Right lobe of liver (tissue), 5 donors: Measurements from ENCODE around the gene KRTAP16-1. TPM values are rescaled to one million over a fixed set of nuclear protein-coding genes. Genes with fewer than 3 reads are reported as not detected.

Experiments used
- small RNA-seq, 2 experiments: library from RNA; depleted of rRNA; stranded (forward); fragments of <200 nt; gene quantifications; one replicate each; pipeline ENCODE3, GENCODE V24; 2016
- total RNA-seq, 6 experiments: library from RNA; depleted of rRNA in 2 of 6; stranded (reverse); fragments of >200 nt in 2 of 6; fragmentation: NEBNext Ultra II Directional in 3 of 6; extraction: Animal tissue kit (Norgen Biotek cat#: 25700) in 3 of 6; gene quantifications; one replicate each; pipeline versions ENCODE4 v1.1.0 to v1.2.4, GENCODE V29; 2016 to 2023
- donor health status: DM: no; HTN: no; CAD: no.
- donor health status: DM: no; HTN: no; CAD: no.
- donor health status: DM: no; HTN: yes; CAD: no.
- donor health status: DM: no; HTN: yes; CAD: no.

The KRTAP16-1 gene
- total RNA-seq, 6 experiments from 2014 or later: not detected

Small RNA genes within 50 kb of the gene (small RNA-seq; reads per million reads assigned to genes)
- 0 reads per million in 2 experiments for gene KRTAP9-10P

Other genes with a start within 250 kb of the KRTAP16-1 start
- gene KRTAP2-3, start 249.2 kb downstream of the KRTAP16-1 start, total RNA-seq: not detected
- not detected for gene KRTAP2-4, start 243.4 kb downstream of the KRTAP16-1 start, total RNA-seq
- gene KRTAP4-7, start 225.2 kb downstream of the KRTAP16-1 start, total RNA-seq: not detected
- gene KRTAP4-8, start 211.2 kb downstream of the KRTAP16-1 start, total RNA-seq: not detected
- not detected for gene KRTAP4-16, start 207.1 kb downstream of the KRTAP16-1 start, total RNA-seq
- not detected for gene KRTAP4-9, start 203.9 kb downstream of the KRTAP16-1 start, total RNA-seq
- not detected for gene KRTAP4-11, start 190.9 kb downstream of the KRTAP16-1 start, total RNA-seq
- gene KRTAP4-12, start 185.1 kb downstream of the KRTAP16-1 start, total RNA-seq: not detected
- not detected for gene KRTAP4-6, start 168.8 kb downstream of the KRTAP16-1 start, total RNA-seq
- not detected for gene KRTAP4-5, start 159.5 kb downstream of the KRTAP16-1 start, total RNA-seq
- gene KRTAP4-4, start 148.6 kb downstream of the KRTAP16-1 start, total RNA-seq: not detected
- not detected for gene KRTAP4-3, start 141.1 kb downstream of the KRTAP16-1 start, total RNA-seq
- not detected for gene KRTAP4-2, start 131.1 kb downstream of the KRTAP16-1 start, total RNA-seq
- gene KRTAP4-1, start 124.4 kb downstream of the KRTAP16-1 start, total RNA-seq: not detected
- not detected for gene KRTAP9-1, start 119.4 kb downstream of the KRTAP16-1 start, total RNA-seq
- gene KRTAP9-2, start 82.7 kb downstream of the KRTAP16-1 start, total RNA-seq: not detected
- not detected for gene KRTAP9-3, start 76.9 kb downstream of the KRTAP16-1 start, total RNA-seq
- gene KRTAP9-8, start 71.3 kb downstream of the KRTAP16-1 start, total RNA-seq: not detected
- not detected for gene KRTAP9-4, start 59.6 kb downstream of the KRTAP16-1 start, total RNA-seq
- not detected for gene KRTAP9-9, start 53.9 kb downstream of the KRTAP16-1 start, total RNA-seq
- not detected for gene KRTAP9-6, start 43.9 kb downstream of the KRTAP16-1 start, total RNA-seq
- gene KRTAP9-7, start 33.6 kb downstream of the KRTAP16-1 start, total RNA-seq: not detected
- not detected for gene KRTAP29-1, start 6.5 kb downstream of the KRTAP16-1 start, total RNA-seq
- not detected for gene KRTAP17-1, start 6.4 kb upstream of the KRTAP16-1 start, total RNA-seq
- not detected for gene KRT33A, start 41.5 kb upstream of the KRTAP16-1 start, total RNA-seq
- gene KRT33B, start 60.5 kb upstream of the KRTAP16-1 start, total RNA-seq: not detected
- gene KRT34, start 73.0 kb upstream of the KRTAP16-1 start, total RNA-seq: not detected
- gene KRT31, start 88.3 kb upstream of the KRTAP16-1 start, total RNA-seq: not detected
- not detected for gene KRT37, start 115.3 kb upstream of the KRTAP16-1 start, total RNA-seq
- not detected for gene KRT38, start 131.7 kb upstream of the KRTAP16-1 start, total RNA-seq
- not detected for gene KRT32, start 158.1 kb upstream of the KRTAP16-1 start, total RNA-seq
- gene KRT35, start 171.8 kb upstream of the KRTAP16-1 start, total RNA-seq: not detected
- not detected for gene KRT36, start 180.6 kb upstream of the KRTAP16-1 start, total RNA-seq
- 1 to 10 TPM in 1 of 6 experiments, not detected in 5; 1.6 TPM for gene KRT13, start 196.3 kb upstream of the KRTAP16-1 start, total RNA-seq
- gene KRT15, start 209.6 kb upstream of the KRTAP16-1 start, total RNA-seq: not detected
- gene KRT19, start 219.0 kb upstream of the KRTAP16-1 start, total RNA-seq: 1 to 10 TPM in 5 of 6 experiments, under 1 TPM in 1; 0.87 to 4.3 (median 2.5) TPM